SK-N-SH (cell line): Measurements from ENCODE around the gene HNRNPC. TPM values are rescaled to one million over a fixed set of nuclear protein-coding genes. Genes with fewer than 3 reads are reported as not detected.

Source experiments
- CTCF ChIA-PET: fragments of 300-600, 350-600 bp; formaldehyde crosslinking; extraction: SDS; loops from one replicate; lab custom pipeline; 2021; lab: Yijun Ruan, JAX
- POLR2A ChIA-PET: fragments of 350-600 bp; sonication (Branson Sonifier 250); formaldehyde crosslinking; extraction: SDS; loops from one replicate; lab custom pipeline; 2020; ENCODE audit warnings: antibody characterized with exemption, inconsistent platforms; lab: Yijun Ruan, JAX
- DNase-seq: peaks from one replicate; pipeline ENCODE4 v3.0.0; 2012
- H2AFZ ChIP-seq: fragments of 200-600 bp; sonication (generic); 2 replicates; pipeline ENCODE4 v1.8.1; 2016; ENCODE audit warnings: antibody characterized with exemption, mild to moderate bottlenecking, low read depth
- H3F3A ChIP-seq: fragments of 200-600 bp; sonication (generic); replicated peaks from 2 replicates; pipeline ENCODE3; 2016; ENCODE audit warnings: antibody characterized with exemption, mild to moderate bottlenecking; ENCODE audit not compliant: insufficient read depth
- H3K27ac ChIP-seq, 2 experiments: fragments of 200-500 bp in 1 of 2; fragments of 200-600 bp in 1 of 2; sonication (Bioruptor generic) in 1 of 2; sonication (generic), shearing (Covaris generic) in 1 of 2; 2 replicates each; pipeline versions ENCODE4 v1.5.1 to v1.6.1; 2014 to 2016; ENCODE audit warnings: low read depth in 2 of 2, inconsistent platforms in 1 of 2, low read length in 1 of 2, mild to moderate bottlenecking in 1 of 2, mixed read lengths in 1 of 2
- H3K27me3 ChIP-seq: fragments of 200-600 bp; sonication (generic), shearing (Covaris generic); 2 replicates; pipeline ENCODE4 v1.6.1; 2016; ENCODE audit warnings: mixed run types; ENCODE audit not compliant: insufficient read depth
- H3K36me3 ChIP-seq, 2 experiments: fragments of 200-500 bp in 1 of 2; fragments of 200-600 bp in 1 of 2; sonication (Bioruptor generic) in 1 of 2; sonication (generic) in 1 of 2; replicated peaks in 1 of 2; 2 replicates each; pipeline versions ENCODE3 to v1.5.1; 2014 to 2016; ENCODE audit warnings: low read length in 1 of 2, mild to moderate bottlenecking in 1 of 2; ENCODE audit not compliant: insufficient read depth in 2 of 2, control insufficient read depth in 1 of 2
- H3K4me1 ChIP-seq, 2 experiments: fragments of 200-500 bp in 1 of 2; fragments of 200-600 bp in 1 of 2; sonication (Bioruptor generic) in 1 of 2; sonication (generic), shearing (Covaris generic) in 1 of 2; 2 replicates each; pipeline versions ENCODE4 v1.5.1 to v1.6.1; 2014 to 2016; ENCODE audit warnings: low read depth in 1 of 2, low read length in 1 of 2, mixed run types in 1 of 2; ENCODE audit not compliant: insufficient read depth in 2 of 2, control insufficient read depth in 1 of 2
- H3K4me2 ChIP-seq: fragments of 200-600 bp; sonication (generic), shearing (Covaris generic); 2 replicates; pipeline ENCODE4 v1.6.1; 2017; ENCODE audit warnings: mixed run types
- H3K4me3 ChIP-seq, 2 experiments: fragments of 200-500 bp in 1 of 2; fragments of 200-600 bp in 1 of 2; sonication (Bioruptor generic) in 1 of 2; sonication (generic), shearing (Covaris generic) in 1 of 2; 2 replicates each; pipeline versions ENCODE4 v1.5.1 to v1.8.1; 2014 to 2016; ENCODE audit warnings: low read depth in 2 of 2, inconsistent platforms in 1 of 2, low read length in 1 of 2, mild to moderate bottlenecking in 1 of 2, mixed read lengths in 1 of 2, moderate library complexity in 1 of 2
- H3K79me2 ChIP-seq: fragments of 200-600 bp; sonication (generic); 2 replicates; pipeline ENCODE4 v1.8.1; 2017; ENCODE audit warnings: mild to moderate bottlenecking; ENCODE audit not compliant: insufficient read depth
- H3K9ac ChIP-seq: fragments of 200-600 bp; sonication (generic); 2 replicates; pipeline ENCODE4 v1.6.1; 2017; ENCODE audit warnings: mixed run types
- H3K9me2 ChIP-seq: fragments of 200-600 bp; sonication (generic); 2 replicates; pipeline ENCODE4 v1.6.1; 2017; ENCODE audit warnings: mixed run types
- H3K9me3 ChIP-seq: fragments of 200-600 bp; sonication (generic); 2 replicates; pipeline ENCODE4 v1.6.1; 2017; ENCODE audit warnings: mixed run types, mild to moderate bottlenecking, moderate library complexity
- H4K20me1 ChIP-seq: fragments of 200-600 bp; sonication (generic); 2 replicates; pipeline ENCODE4 v1.6.1; 2017; ENCODE audit warnings: mild to moderate bottlenecking, mixed run types; ENCODE audit not compliant: insufficient read depth
- ELF1 ChIP-seq: IDR thresholded peaks from 2 replicates; pipeline ENCODE4 v1.4.0; 2012
- GATA2 ChIP-seq: sonication (generic); formaldehyde crosslinking; IDR thresholded peaks from 2 replicates; pipeline ENCODE4 v1.5.0; 2020; ENCODE audit warnings: mild to moderate bottlenecking, missing genetic modification reagents
- MEF2A ChIP-seq: IDR thresholded peaks from 2 replicates; pipeline ENCODE4 v1.4.0; 2012; ENCODE audit warnings: low read depth, borderline replicate concordance
- NFIC ChIP-seq: IDR thresholded peaks from 2 replicates; pipeline ENCODE4 v1.4.0; 2012; ENCODE audit warnings: borderline replicate concordance
- POLR2AphosphoS5 ChIP-seq: IDR thresholded peaks from 2 replicates; pipeline ENCODE4 v1.6.1; 2012; ENCODE audit warnings: low read depth, low read length
- RAD21 ChIP-seq: IDR thresholded peaks from 2 replicates; pipeline ENCODE4 v1.6.1; 2012; ENCODE audit warnings: mild to moderate bottlenecking, low read length
- RCOR1 ChIP-seq: fragments of 150-350 bp; IDR thresholded peaks from 2 replicates; pipeline ENCODE4 v1.6.1; 2017; ENCODE audit warnings: antibody characterized with exemption, low read length
- RFX5 ChIP-seq: IDR thresholded peaks from 2 replicates; pipeline ENCODE4 v1.6.1; 2012; ENCODE audit warnings: mild to moderate bottlenecking, improper control_type of control experiment, low read length
- SIN3A ChIP-seq: IDR thresholded peaks from 2 replicates; pipeline ENCODE4 v1.6.1; 2012; ENCODE audit warnings: low read depth, mild to moderate bottlenecking, low read length, moderate library complexity, borderline replicate concordance
- SMC3 ChIP-seq: IDR thresholded peaks from 2 replicates; pipeline ENCODE4 v1.6.1; 2012; ENCODE audit warnings: low read depth, low read length, improper control_type of control experiment
- TAF1 ChIP-seq: IDR thresholded peaks from 2 replicates; pipeline ENCODE4 v1.6.1; 2012; ENCODE audit warnings: low read depth, mild to moderate bottlenecking, low read length, moderate library complexity, borderline replicate concordance
- TCF12 ChIP-seq: IDR thresholded peaks from 2 replicates; pipeline ENCODE4 v1.4.0; 2012
- WGBS: methylation state at CpG from one replicate; pipeline ENCODE4 v1.1.6; 2017; ENCODE audit warnings: low lambda C conversion rate; 5-methylcytosine and 5-hydroxymethylcytosine counted together
- polyA plus RNA-seq, 3 experiments: library from polyadenylated mRNA; depleted of rRNA; stranded (reverse); fragments of >200 nt; gene quantifications; 2 replicates each; pipeline ENCODE4 v1.2.3, GENCODE V29; 2012
- TF ChIP-seq, protein P1 (sequence below): fragments of 150-350 bp; IDR thresholded peaks from 2 replicates; pipeline ENCODE4 v1.6.1; 2017; ENCODE audit warnings: antibody characterized with exemption, low read length, low read depth, borderline replicate concordance
- TF ChIP-seq, protein P2 (sequence below): IDR thresholded peaks from 2 replicates; pipeline ENCODE4 v1.4.0; 2012; ENCODE audit warnings: low read depth, borderline replicate concordance
- TF ChIP-seq, protein P3 (sequence below): IDR thresholded peaks from 2 replicates; pipeline ENCODE4 v1.6.1; 2012; ENCODE audit warnings: mild to moderate bottlenecking, low read depth, low read length, moderate library complexity

HNRNPC gene
- polyA plus RNA-seq, 1 of the 3 experiments (the other 2 are of a cell fraction), result 341 TPM

GRCh38 chr14:21219561-21220111 is 49.6 kb downstream of the HNRNPC start:
- H3K4me2 ChIP-seq, result no peak overlapping the region
- no peak overlapping the region for H3K4me3 ChIP-seq
- no peaks in the 10 kb centered on the region for H3K27me3 ChIP-seq
- H3K4me1 ChIP-seq, result peaks cover 0 to 24% of the 10 kb centered on the region in 2 experiments; a peak in 3 of 4 replicates
- TF ChIP-seq GATA2 (CRISPR knock-in tag) (no peak), SIN3A (no peak), RAD21 (no peak), NFIC (no peak), RCOR1 (no peak), TCF12 (peak; percentile 24; the same call in 1 of the 2 replicates)
- TF ChIP-seq, protein P1, sequence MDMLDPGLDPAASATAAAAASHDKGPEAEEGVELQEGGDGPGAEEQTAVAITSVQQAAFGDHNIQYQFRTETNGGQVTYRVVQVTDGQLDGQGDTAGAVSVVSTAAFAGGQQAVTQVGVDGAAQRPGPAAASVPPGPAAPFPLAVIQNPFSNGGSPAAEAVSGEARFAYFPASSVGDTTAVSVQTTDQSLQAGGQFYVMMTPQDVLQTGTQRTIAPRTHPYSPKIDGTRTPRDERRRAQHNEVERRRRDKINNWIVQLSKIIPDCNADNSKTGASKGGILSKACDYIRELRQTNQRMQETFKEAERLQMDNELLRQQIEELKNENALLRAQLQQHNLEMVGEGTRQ, result no peak
- TF ChIP-seq, protein P2, sequence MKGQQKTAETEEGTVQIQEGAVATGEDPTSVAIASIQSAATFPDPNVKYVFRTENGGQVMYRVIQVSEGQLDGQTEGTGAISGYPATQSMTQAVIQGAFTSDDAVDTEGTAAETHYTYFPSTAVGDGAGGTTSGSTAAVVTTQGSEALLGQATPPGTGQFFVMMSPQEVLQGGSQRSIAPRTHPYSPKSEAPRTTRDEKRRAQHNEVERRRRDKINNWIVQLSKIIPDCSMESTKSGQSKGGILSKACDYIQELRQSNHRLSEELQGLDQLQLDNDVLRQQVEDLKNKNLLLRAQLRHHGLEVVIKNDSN, result no peak
- no peak overlapping the region for H2AFZ ChIP-seq
- no peak overlapping the region for H3K9ac ChIP-seq
- H3F3A ChIP-seq, result peaks cover 56% of the 10 kb centered on the region
- H3K36me3 ChIP-seq, result peaks cover 48 to 84% of the 10 kb centered on the region in 2 experiments
- CTCF ChIA-PET, result no interaction called here
- H3K27ac ChIP-seq, result peak overlapping the region; percentile 5 to 67; a peak in 3 of 4 replicates
- POLR2A ChIA-PET, result no interaction called here
- 65% methylated on average over 4 of the region's 4 CpGs for WGBS
- no peaks in the 10 kb centered on the region for H3K9me3 ChIP-seq
- DNase-seq, result no peak
- peaks cover 100% of the 10 kb centered on the region for H3K79me2 ChIP-seq
- peaks cover 100% of the 10 kb centered on the region for H4K20me1 ChIP-seq
- H3K9me2 ChIP-seq, result no peaks in the 10 kb centered on the region

DNA sequence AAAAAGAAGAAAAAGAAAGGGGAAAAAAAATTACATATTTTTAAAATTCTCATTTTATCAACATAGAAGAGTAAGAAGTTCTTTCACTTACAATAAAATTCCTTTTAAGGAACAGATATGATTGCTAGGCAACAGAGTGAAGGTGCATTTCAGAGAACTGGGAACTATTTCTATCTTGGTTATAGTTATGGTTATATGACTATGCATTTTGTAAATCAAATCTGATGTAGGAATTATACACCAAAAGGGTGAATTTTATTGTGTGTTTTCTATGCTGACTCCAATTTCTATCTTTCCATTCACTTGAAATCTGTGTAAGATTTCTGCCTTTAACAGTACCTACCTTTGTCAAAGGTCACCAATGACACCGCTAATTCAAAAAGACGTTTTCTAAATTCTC is 50.1 kb downstream of the HNRNPC start:
- no peak for TF ChIP-seq RFX5
- TF ChIP-seq, protein P3, sequence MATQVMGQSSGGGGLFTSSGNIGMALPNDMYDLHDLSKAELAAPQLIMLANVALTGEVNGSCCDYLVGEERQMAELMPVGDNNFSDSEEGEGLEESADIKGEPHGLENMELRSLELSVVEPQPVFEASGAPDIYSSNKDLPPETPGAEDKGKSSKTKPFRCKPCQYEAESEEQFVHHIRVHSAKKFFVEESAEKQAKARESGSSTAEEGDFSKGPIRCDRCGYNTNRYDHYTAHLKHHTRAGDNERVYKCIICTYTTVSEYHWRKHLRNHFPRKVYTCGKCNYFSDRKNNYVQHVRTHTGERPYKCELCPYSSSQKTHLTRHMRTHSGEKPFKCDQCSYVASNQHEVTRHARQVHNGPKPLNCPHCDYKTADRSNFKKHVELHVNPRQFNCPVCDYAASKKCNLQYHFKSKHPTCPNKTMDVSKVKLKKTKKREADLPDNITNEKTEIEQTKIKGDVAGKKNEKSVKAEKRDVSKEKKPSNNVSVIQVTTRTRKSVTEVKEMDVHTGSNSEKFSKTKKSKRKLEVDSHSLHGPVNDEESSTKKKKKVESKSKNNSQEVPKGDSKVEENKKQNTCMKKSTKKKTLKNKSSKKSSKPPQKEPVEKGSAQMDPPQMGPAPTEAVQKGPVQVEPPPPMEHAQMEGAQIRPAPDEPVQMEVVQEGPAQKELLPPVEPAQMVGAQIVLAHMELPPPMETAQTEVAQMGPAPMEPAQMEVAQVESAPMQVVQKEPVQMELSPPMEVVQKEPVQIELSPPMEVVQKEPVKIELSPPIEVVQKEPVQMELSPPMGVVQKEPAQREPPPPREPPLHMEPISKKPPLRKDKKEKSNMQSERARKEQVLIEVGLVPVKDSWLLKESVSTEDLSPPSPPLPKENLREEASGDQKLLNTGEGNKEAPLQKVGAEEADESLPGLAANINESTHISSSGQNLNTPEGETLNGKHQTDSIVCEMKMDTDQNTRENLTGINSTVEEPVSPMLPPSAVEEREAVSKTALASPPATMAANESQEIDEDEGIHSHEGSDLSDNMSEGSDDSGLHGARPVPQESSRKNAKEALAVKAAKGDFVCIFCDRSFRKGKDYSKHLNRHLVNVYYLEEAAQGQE, result no peak
- no peak for TF ChIP-seq SMC3
- TF ChIP-seq ELF1, result no peak
- TF ChIP-seq TCF12, result no peak
- TF ChIP-seq NFIC, result no peak
- no peak for TF ChIP-seq MEF2A
- TF ChIP-seq TAF1, result no peak
- no peak for TF ChIP-seq POLR2AphosphoS5
- H3K4me2 ChIP-seq, result no peak overlapping the region

More for the DNA sequence above, 50.1 kb downstream of the HNRNPC start:
- no peak for DNase-seq
- ChIA-PET POLR2A (no interaction called here), CTCF (no interaction called here)
- Histone ChIP-seq H3K27ac (peak overlapping the region; percentile 5 to 67; a peak in 3 of 4 replicates), H4K20me1 (peaks cover 100% of the 10 kb centered on the region), H3K9me3 (no peaks in the 10 kb centered on the region), H3F3A (peaks cover 58% of the 10 kb centered on the region), H3K4me3 (no peak overlapping the region), H3K9me2 (no peaks in the 10 kb centered on the region), H3K79me2 (peaks cover 100% of the 10 kb centered on the region), H3K9ac (no peak overlapping the region), H2AFZ (no peak overlapping the region), H3K27me3 (no peaks in the 10 kb centered on the region), H3K36me3 (peaks cover 48 to 84% of the 10 kb centered on the region in 2 experiments), H3K4me1 (peaks cover 0 to 24% of the 10 kb centered on the region in 2 experiments; a peak in 3 of 4 replicates)
- WGBS, result 86% methylated on average over 2 of the region's 2 CpGs
